Endothelial cell (in vitro differentiated cells): Measurements from ENCODE around the gene PADI1. TPM values are rescaled to one million over a fixed set of nuclear protein-coding genes. Genes with fewer than 3 reads are reported as not detected.

Experiments used
- DNase-seq: peaks from one replicate; pipeline ENCODE4 v3.0.0; 2021; ENCODE audit warnings: low spot score
- H3K27ac Mint-ChIP-seq: one replicate; pipeline ENCODE4 v1.8.0; 2021; ENCODE audit warnings: mixed read lengths, inconsistent platforms; ENCODE audit not compliant: unreplicated experiment
- H3K27me3 Mint-ChIP-seq: one replicate; pipeline ENCODE4 v1.8.0; 2021; ENCODE audit warnings: mild to moderate bottlenecking, moderate library complexity, mixed read lengths, inconsistent platforms; ENCODE audit not compliant: unreplicated experiment
- H3K36me3 Mint-ChIP-seq: one replicate; pipeline ENCODE4 v1.8.0; 2021; ENCODE audit warnings: mild to moderate bottlenecking, low read depth, mixed read lengths, inconsistent platforms; ENCODE audit not compliant: unreplicated experiment
- H3K4me1 Mint-ChIP-seq: one replicate; pipeline ENCODE4 v1.8.0; 2021; ENCODE audit warnings: mild to moderate bottlenecking, mixed read lengths, inconsistent platforms; ENCODE audit not compliant: unreplicated experiment
- H3K4me3 Mint-ChIP-seq: one replicate; pipeline ENCODE4 v1.8.0; 2021; ENCODE audit warnings: mild to moderate bottlenecking, mixed read lengths, inconsistent platforms; ENCODE audit not compliant: unreplicated experiment
- H3K9me3 Mint-ChIP-seq: one replicate; pipeline ENCODE4 v1.8.0; 2021; ENCODE audit warnings: mixed read lengths, inconsistent platforms; ENCODE audit not compliant: unreplicated experiment
- CTCF ChIP-seq: fragments of 200-600 bp; sonication (generic); IDR thresholded peaks from one replicate; pipeline ENCODE4 v1.5.0; 2021; ENCODE audit warnings: antibody characterized with exemption; ENCODE audit not compliant: unreplicated experiment
- total RNA-seq: library from RNA; stranded (reverse); fragmentation: NEBNext Ultra II Directional; extraction: Animal tissue kit (Norgen Biotek cat#: 25700); gene quantifications from one replicate; pipeline ENCODE4 v1.2.1, GENCODE V29; 2021; ENCODE audit not compliant: unreplicated experiment

The PADI1 gene
- total RNA-seq, 1 donor from 2014 or later = 0.08 TPM

- Mint-ChIP-seq H3K27me3 (peaks cover 4% of the 10 kb centered on the region), H3K9me3 (no peaks in the 10 kb centered on the region), H3K36me3 (no peaks in the 10 kb centered on the region), H3K27ac (no peak overlapping the region), H3K4me1 (no peaks in the 10 kb centered on the region), H3K4me3 (no peak overlapping the region)
- no peak for TF ChIP-seq CTCF
- DNase-seq = no peak
These were observed 82.3 kb downstream of the PADI1 start for GRCh38 chr1:17287130-17287776.

- H3K27me3 Mint-ChIP-seq = peaks cover 3% of the 10 kb centered on the region
These were observed 84.8 kb downstream of the PADI1 start for GRCh38 chr1:17289721-17290120.

GRCh38 chr1:17290553-17290952 lies 85.6 kb downstream of the PADI1 start:
- Mint-ChIP-seq H3K9me3 (no peaks in the 10 kb centered on the region), H3K4me3 (no peak overlapping the region), H3K4me1 (no peaks in the 10 kb centered on the region), H3K27me3 (peaks cover 3% of the 10 kb centered on the region), H3K27ac (no peak overlapping the region), H3K36me3 (no peaks in the 10 kb centered on the region)
- no peak for TF ChIP-seq CTCF
- DNase-seq = no peak

More at GRCh38 chr1:17289721-17290120, 84.8 kb downstream of the PADI1 start:
- no peaks in the 10 kb centered on the region for H3K4me1 Mint-ChIP-seq
- TF ChIP-seq CTCF = no peak
- no peak overlapping the region for H3K4me3 Mint-ChIP-seq
- no peak for DNase-seq
- H3K36me3 Mint-ChIP-seq = no peaks in the 10 kb centered on the region
- no peak overlapping the region for H3K27ac Mint-ChIP-seq
- H3K9me3 Mint-ChIP-seq = no peaks in the 10 kb centered on the region

GRCh38 chr1:17292299-17293160 lies 87.6 kb downstream of the PADI1 start:
- peaks cover 3% of the 10 kb centered on the region for H3K27me3 Mint-ChIP-seq
- H3K36me3 Mint-ChIP-seq = no peaks in the 10 kb centered on the region
- no peaks in the 10 kb centered on the region for H3K9me3 Mint-ChIP-seq
- no peaks in the 10 kb centered on the region for H3K4me1 Mint-ChIP-seq
- no peak for TF ChIP-seq CTCF
- no peak overlapping the region for H3K27ac Mint-ChIP-seq
- no peak overlapping the region for H3K4me3 Mint-ChIP-seq
- no peak for DNase-seq
